ENCODE measurements around the gene RTKN2.

The RTKN2 gene

GRCh38 chr10:62157601-62158000 lies 111.0 kb downstream of the RTKN2 start:
- no peaks in the 10 kb centered on the region for H4K20me1 ChIP-seq (ENCODE audit: insufficient read depth, low read length, poor library complexity, severe bottlenecking)

GRCh38 chr10:62155054-62155680 lies 113.5 kb downstream of the RTKN2 start:
- Histone ChIP-seq H3K27me3 (ENCODE audit: insufficient read depth, low read length, poor library complexity, severe bottlenecking) (no peaks in the 10 kb centered on the region), H2AFZ (ENCODE audit: low read length) (peak overlapping the region; percentile 24; the same call in 1 of the 2 replicates), H3K9me3 (ENCODE audit: insufficient read depth, low read depth, low read length) (no peaks in the 10 kb centered on the region), H3K4me1 (ENCODE audit: insufficient read depth, low read length, poor library complexity, severe bottlenecking) (peaks cover 13% of the 10 kb centered on the region), H4K20me1 (ENCODE audit: insufficient read depth, low read length, poor library complexity, severe bottlenecking) (no peaks in the 10 kb centered on the region), H3K9me2 (replicated peaks; ENCODE audit: low read depth, low read length) (no peaks in the 10 kb centered on the region), H3K36me3 (ENCODE audit: insufficient read depth, low read length) (no peaks in the 10 kb centered on the region), H3K79me2 (ENCODE audit: insufficient read depth, low read length) (no peaks in the 10 kb centered on the region), H3K9ac (ENCODE audit: low read depth, low read length, poor library complexity, severe bottlenecking) (no peak overlapping the region), H3K4me3 (ENCODE audit: low read length, poor library complexity, severe bottlenecking) (no peak overlapping the region), H3F3A (ENCODE audit: low read depth) (no peaks in the 10 kb centered on the region), H3K4me2 (ENCODE audit: low read depth, low read length, poor library complexity, severe bottlenecking) (peak overlapping the region; percentile 12)
- TF ChIP-seq EZH2phosphoT487 (IDR thresholded peaks at IDR 0.05; ENCODE audit: borderline replicate concordance) (no peak), CTCF (conservative IDR thresholded peaks at IDR 0.05; ENCODE audit: low read length) (no peak)

More at GRCh38 chr10:62157601-62158000, 111.0 kb downstream of the RTKN2 start:
- Histone ChIP-seq H3K9me3 (ENCODE audit: insufficient read depth, low read depth, low read length) (no peaks in the 10 kb centered on the region), H3K4me1 (ENCODE audit: insufficient read depth, low read length, poor library complexity, severe bottlenecking) (peaks cover 21% of the 10 kb centered on the region), H3K4me3 (ENCODE audit: low read length, poor library complexity, severe bottlenecking) (no peak overlapping the region), H3K9me2 (replicated peaks; ENCODE audit: low read depth, low read length) (no peaks in the 10 kb centered on the region), H2AFZ (ENCODE audit: low read length) (no peak overlapping the region), H3K4me2 (ENCODE audit: low read depth, low read length, poor library complexity, severe bottlenecking) (no peak overlapping the region), H3K9ac (ENCODE audit: low read depth, low read length, poor library complexity, severe bottlenecking) (no peak overlapping the region), H3K79me2 (ENCODE audit: insufficient read depth, low read length) (no peaks in the 10 kb centered on the region), H3K27me3 (ENCODE audit: insufficient read depth, low read length, poor library complexity, severe bottlenecking) (no peaks in the 10 kb centered on the region), H3F3A (ENCODE audit: low read depth) (no peaks in the 10 kb centered on the region), H3K36me3 (ENCODE audit: insufficient read depth, low read length) (no peaks in the 10 kb centered on the region)
- TF ChIP-seq CTCF (conservative IDR thresholded peaks at IDR 0.05; ENCODE audit: low read length) (no peak), EZH2phosphoT487 (IDR thresholded peaks at IDR 0.05; ENCODE audit: borderline replicate concordance) (no peak)

GRCh38 chr10:62154231-62154630 lies 114.4 kb downstream of the RTKN2 start:
- no peaks in the 10 kb centered on the region for H3K9me2 ChIP-seq (replicated peaks; ENCODE audit: low read depth, low read length)

More at GRCh38 chr10:62154231-62154630, 114.4 kb downstream of the RTKN2 start:
- no peak overlapping the region for H3K4me3 ChIP-seq (ENCODE audit: low read length, poor library complexity, severe bottlenecking)
- H2AFZ ChIP-seq (ENCODE audit: low read length) = no peak overlapping the region
- peaks cover 16% of the 10 kb centered on the region for H3K4me1 ChIP-seq (ENCODE audit: insufficient read depth, low read length, poor library complexity, severe bottlenecking)
- no peak overlapping the region for H3K4me2 ChIP-seq (ENCODE audit: low read depth, low read length, poor library complexity, severe bottlenecking)
- H3K27me3 ChIP-seq (ENCODE audit: insufficient read depth, low read length, poor library complexity, severe bottlenecking) = no peaks in the 10 kb centered on the region
- H3K9ac ChIP-seq (ENCODE audit: low read depth, low read length, poor library complexity, severe bottlenecking) = no peak overlapping the region
- no peaks in the 10 kb centered on the region for H3K9me3 ChIP-seq (ENCODE audit: insufficient read depth, low read depth, low read length)
- no peaks in the 10 kb centered on the region for H4K20me1 ChIP-seq (ENCODE audit: insufficient read depth, low read length, poor library complexity, severe bottlenecking)
- H3K79me2 ChIP-seq (ENCODE audit: insufficient read depth, low read length) = no peaks in the 10 kb centered on the region
- no peaks in the 10 kb centered on the region for H3F3A ChIP-seq (ENCODE audit: low read depth)
- TF ChIP-seq CTCF (conservative IDR thresholded peaks at IDR 0.05; ENCODE audit: low read length) (no peak), EZH2phosphoT487 (IDR thresholded peaks at IDR 0.05; ENCODE audit: borderline replicate concordance) (no peak)
- H3K36me3 ChIP-seq (ENCODE audit: insufficient read depth, low read length) = no peaks in the 10 kb centered on the region

Measured in Loucy (cell line).